Keratinocyte (primary cell): Measurements from ENCODE around the gene RAET1G. TPM values are rescaled to one million over a fixed set of nuclear protein-coding genes. Genes with fewer than 3 reads are reported as not detected.

ENCODE experiments used
- DNase-seq: peaks from one replicate; pipeline ENCODE4 v3.0.0-alpha.2; 2011; ENCODE audit warnings: low read depth, missing footprints, low spot score
- FAIRE-seq: peaks from 2 replicates; lab custom pipeline; 2011; peaks lifted over from hg19 to GRCh38; lab: Jason Lieb, UNC
- H2AFZ ChIP-seq: 2 replicates; pipeline ENCODE4 v1.6.0; 2012; ENCODE audit warnings: low read length, control low read depth, inconsistent platforms; ENCODE audit not compliant: control insufficient read depth
- H3K27ac ChIP-seq: 2 replicates; pipeline ENCODE4 v1.5.1; 2011; ENCODE audit warnings: low read length; ENCODE audit not compliant: control insufficient read depth, insufficient read depth
- H3K27me3 ChIP-seq: 3 replicates; pipeline ENCODE4 v1.6.0; 2011; ENCODE audit warnings: low read length; ENCODE audit not compliant: control insufficient read depth, insufficient read depth; ENCODE audit errors: extremely low read depth
- H3K36me3 ChIP-seq, 2 experiments: 2 replicates in 1 of 2; 3 replicates in 1 of 2; pipeline ENCODE4 v1.5.1; 2011; ENCODE audit warnings: low read length in 2 of 2, mild to moderate bottlenecking in 1 of 2; ENCODE audit not compliant: control insufficient read depth in 2 of 2, insufficient read depth in 2 of 2; ENCODE audit errors: extremely low read depth in 1 of 2
- H3K4me1 ChIP-seq: 3 replicates; pipeline ENCODE4 v1.5.1; 2011; ENCODE audit warnings: low read length; ENCODE audit not compliant: control insufficient read depth, insufficient read depth; ENCODE audit errors: extremely low read depth
- H3K4me2 ChIP-seq: 3 replicates; pipeline ENCODE4 v1.6.0; 2011; ENCODE audit warnings: low read depth, low read length; ENCODE audit not compliant: control insufficient read depth, insufficient read depth; ENCODE audit errors: extremely low read depth
- H3K4me3 ChIP-seq, 3 experiments: fragments of 200-600 bp in 1 of 3; sonication (generic) in 1 of 3; 2 replicates in 2 of 3; 3 replicates in 1 of 3; pipeline ENCODE4 v1.5.1; 2011 to 2016; ENCODE audit warnings: low read length in 3 of 3, mild to moderate bottlenecking in 3 of 3, control low read depth in 2 of 3, inconsistent platforms in 1 of 3, low read depth in 1 of 3, mixed read lengths in 1 of 3, mixed run types in 1 of 3, moderate library complexity in 1 of 3; ENCODE audit not compliant: control insufficient read depth in 2 of 3, insufficient read depth in 2 of 3; ENCODE audit errors: extremely low read depth in 1 of 3
- H3K79me2 ChIP-seq: 2 replicates; pipeline ENCODE4 v1.6.0; 2012; ENCODE audit warnings: low read length; ENCODE audit not compliant: control insufficient read depth, insufficient read depth
- H3K9ac ChIP-seq: 3 replicates; pipeline ENCODE4 v1.6.0; 2011; ENCODE audit warnings: low read length; ENCODE audit not compliant: control insufficient read depth, insufficient read depth; ENCODE audit errors: extremely low read depth
- H3K9me1 ChIP-seq: 3 replicates; pipeline ENCODE4 v1.6.0; 2011; ENCODE audit warnings: low read length; ENCODE audit not compliant: control insufficient read depth, insufficient read depth; ENCODE audit errors: extremely low read depth
- H3K9me3 ChIP-seq: 2 replicates; pipeline ENCODE4 v1.5.1; 2012; ENCODE audit warnings: low read depth, low read length; ENCODE audit not compliant: control insufficient read depth
- H4K20me1 ChIP-seq: 3 replicates; pipeline ENCODE4 v1.6.0; 2011; ENCODE audit warnings: low read length; ENCODE audit not compliant: control insufficient read depth, insufficient read depth; ENCODE audit errors: extremely low read depth
- EZH2 ChIP-seq: IDR thresholded peaks from one replicate; pipeline ENCODE4 v1.6.1; 2012; ENCODE audit warnings: inconsistent platforms, mild to moderate bottlenecking, low read length, moderate library complexity
- dilution Hi-C: fragments of 300-500 bp; cut with MboI; formaldehyde crosslinking; loops from one replicate; pipeline ENCODE4 v1.7.0; 2020; ENCODE audit warnings: low sequenced_read_pairs; ENCODE audit not compliant: extremely low pct_ligation_motif_present
- polyA plus RNA-seq, 5 experiments: library from polyadenylated mRNA; depleted of rRNA in 3 of 5; stranded (reverse) in 3 of 5; stranded (forward) in 1 of 5; unstranded in 1 of 5; fragments of >200 nt; gene quantifications; 1 replicate in 1 of 5; 2 replicates in 3 of 5; 3 replicates in 1 of 5; pipeline versions ENCODE4 v1.2.1 to v1.2.3, GENCODE V29; 2011 to 2012; ENCODE audit warnings: missing spikeins in 2 of 5, low read depth in 1 of 5, low replicate concordance in 1 of 5
- TF ChIP-seq, protein P1 (sequence below), 3 experiments: IDR thresholded peaks in 1 of 3; conservative IDR thresholded peaks in 1 of 3; optimal IDR thresholded peaks in 1 of 3; 2 replicates in 2 of 3; 3 replicates in 1 of 3; pipeline versions ENCODE3 to v1.5.1; 2011; ENCODE audit warnings: low read length in 3 of 3, mild to moderate bottlenecking in 3 of 3, moderate library complexity in 2 of 3, control low read depth in 1 of 3, inconsistent platforms in 1 of 3; ENCODE audit not compliant: insufficient read depth in 2 of 3; ENCODE audit errors: extremely low read depth in 1 of 3

The RAET1G gene
- polyA plus RNA-seq, 1 donor (not counting 4 experiments of a cell fraction or from before 2014, with no cell fraction given) = 16.4 TPM

DNA sequence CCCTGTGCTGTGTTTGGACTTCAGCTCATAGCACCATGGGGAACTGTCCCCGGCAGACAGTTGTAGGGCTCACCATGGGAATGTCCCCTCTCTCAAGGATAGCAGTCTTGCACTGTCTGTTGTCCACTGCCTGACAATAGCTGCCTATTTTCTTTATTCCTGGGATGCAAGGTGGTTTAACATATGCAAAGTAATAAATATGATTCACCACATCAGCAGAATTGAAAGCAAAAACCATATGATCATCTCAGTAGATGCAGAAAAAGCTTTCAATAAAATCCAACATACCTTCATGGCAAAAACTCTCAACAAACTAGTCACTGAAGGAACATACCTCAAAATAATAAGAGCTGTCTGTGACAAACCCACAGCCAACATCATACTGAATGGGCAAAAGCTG lies 45.3 kb downstream of the RAET1G start:
- Histone ChIP-seq H3K4me1 (no peaks in the 10 kb centered on the region), H3K27ac (no peak overlapping the region), H3K9ac (no peak overlapping the region), H3K4me2 (no peak overlapping the region), H3K36me3 (no peaks in the 10 kb centered on the region), H3K79me2 (no peaks in the 10 kb centered on the region), H2AFZ (no peak overlapping the region), H3K4me3 (no peak overlapping the region), H3K9me1 (no peaks in the 10 kb centered on the region), H3K27me3 (no peaks in the 10 kb centered on the region), H4K20me1 (no peaks in the 10 kb centered on the region), H3K9me3 (no peaks in the 10 kb centered on the region)
- DNase-seq (no peak), FAIRE-seq (no peak)
- dilution Hi-C loops = no loop called here
- no peak for TF ChIP-seq EZH2
- TF ChIP-seq, protein P1, sequence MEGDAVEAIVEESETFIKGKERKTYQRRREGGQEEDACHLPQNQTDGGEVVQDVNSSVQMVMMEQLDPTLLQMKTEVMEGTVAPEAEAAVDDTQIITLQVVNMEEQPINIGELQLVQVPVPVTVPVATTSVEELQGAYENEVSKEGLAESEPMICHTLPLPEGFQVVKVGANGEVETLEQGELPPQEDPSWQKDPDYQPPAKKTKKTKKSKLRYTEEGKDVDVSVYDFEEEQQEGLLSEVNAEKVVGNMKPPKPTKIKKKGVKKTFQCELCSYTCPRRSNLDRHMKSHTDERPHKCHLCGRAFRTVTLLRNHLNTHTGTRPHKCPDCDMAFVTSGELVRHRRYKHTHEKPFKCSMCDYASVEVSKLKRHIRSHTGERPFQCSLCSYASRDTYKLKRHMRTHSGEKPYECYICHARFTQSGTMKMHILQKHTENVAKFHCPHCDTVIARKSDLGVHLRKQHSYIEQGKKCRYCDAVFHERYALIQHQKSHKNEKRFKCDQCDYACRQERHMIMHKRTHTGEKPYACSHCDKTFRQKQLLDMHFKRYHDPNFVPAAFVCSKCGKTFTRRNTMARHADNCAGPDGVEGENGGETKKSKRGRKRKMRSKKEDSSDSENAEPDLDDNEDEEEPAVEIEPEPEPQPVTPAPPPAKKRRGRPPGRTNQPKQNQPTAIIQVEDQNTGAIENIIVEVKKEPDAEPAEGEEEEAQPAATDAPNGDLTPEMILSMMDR (optimal IDR thresholded peaks at IDR 0.05 in 1 of 3, IDR thresholded peaks at IDR 0.05 in 1 of 3, conservative IDR thresholded peaks at IDR 0.05 in 1 of 3; ENCODE audit: extremely low read depth in 1 of 3, insufficient read depth in 2 of 3, low read length in 3 of 3) = no peak

DNA sequence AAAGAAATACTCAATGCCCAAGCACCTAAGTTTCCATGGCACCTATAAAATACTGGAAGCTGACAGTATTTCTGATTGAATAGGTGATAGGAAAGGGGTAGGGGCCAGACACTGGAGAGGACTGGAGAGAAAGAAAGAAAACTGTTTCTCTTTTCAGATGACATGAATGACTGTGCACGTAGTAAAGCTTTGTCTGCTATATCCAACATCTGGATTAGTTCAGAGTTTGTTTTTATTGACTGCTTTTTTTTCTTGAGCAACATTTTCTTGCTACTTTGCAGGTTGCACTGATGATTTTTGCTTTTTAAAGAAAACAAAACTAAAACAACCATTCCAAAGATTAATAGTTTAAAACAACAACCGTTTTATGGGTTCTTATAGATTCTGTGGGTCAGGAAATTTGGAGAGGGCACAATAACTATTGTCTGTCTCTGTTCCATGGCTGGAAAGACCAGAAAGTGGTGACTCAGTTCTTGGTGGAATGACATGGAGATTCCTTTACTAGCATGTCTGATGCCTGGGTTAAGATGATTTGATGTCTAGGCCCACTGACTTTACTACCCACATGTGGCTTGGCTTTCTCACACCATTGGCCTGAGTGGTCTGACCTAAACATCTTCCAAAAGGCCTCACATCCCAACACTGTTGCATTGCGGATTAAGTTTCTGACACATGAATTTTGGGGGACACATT lies 46.5 kb downstream of the RAET1G start:
- H3K9me1 ChIP-seq = no peaks in the 10 kb centered on the region
- dilution Hi-C loops = no loop called here
- no peak overlapping the region for H3K27ac ChIP-seq
- TF ChIP-seq EZH2 = no peak
- H3K27me3 ChIP-seq = no peaks in the 10 kb centered on the region
- no peak overlapping the region for H3K9ac ChIP-seq
- DNase-seq = no peak
- H4K20me1 ChIP-seq = no peaks in the 10 kb centered on the region
- no peak overlapping the region for H3K4me3 ChIP-seq
- no peaks in the 10 kb centered on the region for H3K36me3 ChIP-seq
- no peak for FAIRE-seq
- H3K9me3 ChIP-seq = no peaks in the 10 kb centered on the region
- no peak overlapping the region for H2AFZ ChIP-seq
- no peak overlapping the region for H3K4me2 ChIP-seq
- no peaks in the 10 kb centered on the region for H3K79me2 ChIP-seq
- no peaks in the 10 kb centered on the region for H3K4me1 ChIP-seq

DNA sequence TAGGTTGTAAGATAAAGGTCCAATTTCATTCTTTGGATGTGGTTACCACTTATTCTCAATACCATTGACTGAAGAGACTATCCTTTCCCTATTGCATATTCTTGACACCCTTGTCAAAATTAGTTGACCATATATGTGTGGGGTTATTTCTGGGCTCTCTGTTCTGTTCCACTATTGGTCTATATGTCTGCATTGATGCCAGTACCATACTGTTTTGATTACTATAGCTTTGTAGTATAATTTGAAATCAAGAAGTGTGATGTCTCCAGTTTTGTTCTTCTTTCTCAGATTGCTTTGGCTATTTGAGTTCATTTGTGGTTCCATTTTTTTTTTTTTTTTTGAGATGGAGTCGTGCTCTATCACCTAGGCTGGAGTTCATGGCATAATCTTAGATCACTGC lies 50.7 kb downstream of the RAET1G start:
- H3K4me2 ChIP-seq = no peak overlapping the region
- peaks cover 4% of the 10 kb centered on the region for H3K4me1 ChIP-seq
- no peaks in the 10 kb centered on the region for H4K20me1 ChIP-seq
- H3K27ac ChIP-seq = no peak overlapping the region
- TF ChIP-seq, protein P1 (optimal IDR thresholded peaks at IDR 0.05 in 1 of 3, IDR thresholded peaks at IDR 0.05 in 1 of 3, conservative IDR thresholded peaks at IDR 0.05 in 1 of 3; ENCODE audit: extremely low read depth in 1 of 3, insufficient read depth in 2 of 3, low read length in 3 of 3) = no peak
- no peak for TF ChIP-seq EZH2
- FAIRE-seq (no peak), DNase-seq (no peak)
- H3K36me3 ChIP-seq = no peaks in the 10 kb centered on the region
- H3K27me3 ChIP-seq = no peaks in the 10 kb centered on the region
- dilution Hi-C loops = no loop called here
- no peak overlapping the region for H2AFZ ChIP-seq
- no peaks in the 10 kb centered on the region for H3K9me1 ChIP-seq
- H3K9ac ChIP-seq = no peak overlapping the region
- no peaks in the 10 kb centered on the region for H3K79me2 ChIP-seq
- no peak overlapping the region for H3K4me3 ChIP-seq
- H3K9me3 ChIP-seq = no peaks in the 10 kb centered on the region
